HAP-1 (cell line): ENCODE measurements around the gene CHRNG.
A peak's percentile ranks its signal among the peaks of the same experiment; 100 is the strongest.

ENCODE experiments used
- DNase-seq, 2 experiments: peaks; one replicate each; pipeline ENCODE4 v3.0.0-alpha.2; 2016 to 2020; ENCODE audit warnings: low spot score in 2 of 2
- H3K27me3 ChIP-seq: fragments of 250-450 bp; sonication (Bioruptor Pico); 2 replicates; pipeline ENCODE4 v1.5.1; 2020; ENCODE audit warnings: low read depth, mild to moderate bottlenecking, moderate library complexity
- H3K36me3 ChIP-seq: fragments of 250-450 bp; sonication (Bioruptor Pico); replicated peaks from 2 replicates; pipeline ENCODE4 v1.5.1; 2020; ENCODE audit warnings: mild to moderate bottlenecking
- H3K4me1 ChIP-seq: fragments of 250-450 bp; sonication (Bioruptor Pico); 2 replicates; pipeline ENCODE4 v1.5.1; 2020; ENCODE audit warnings: mild to moderate bottlenecking
- H3K4me3 ChIP-seq: fragments of 250-450 bp; sonication (Bioruptor Pico); 2 replicates; pipeline ENCODE4 v1.5.1; 2020; ENCODE audit warnings: mild to moderate bottlenecking, moderate library complexity
- H3K9me3 ChIP-seq: fragments of 250-450 bp; sonication (Bioruptor Pico); 2 replicates; pipeline ENCODE4 v1.5.1; 2020; ENCODE audit warnings: mild to moderate bottlenecking, moderate library complexity
- in situ Hi-C: fragments of 300-500 bp; cut with MboI; formaldehyde crosslinking; loops from 3 replicates; pipeline ENCODE4 v1.14.3; 2020; ENCODE audit warnings: low sequenced_read_pairs, inconsistent platforms, mixed read lengths

Gene CHRNG

GRCh38 chr2:232516551-232516950 lies 22.9 kb upstream of the CHRNG start:
- in situ Hi-C loops, result loop anchor here (10.0 kb wide), 1 partner anchor 62 kb away; the partner anchor contains the start of gene ALPI

GRCh38 chr2:232518844-232519243 lies 20.6 kb upstream of the CHRNG start:
- Histone ChIP-seq H3K9me3 (no peaks in the 10 kb centered on the region), H3K4me3 (no peak overlapping the region), H3K36me3 (no peaks in the 10 kb centered on the region), H3K27me3 (peaks cover 10% of the 10 kb centered on the region), H3K4me1 (no peaks in the 10 kb centered on the region)
- in situ Hi-C loops, result loop anchor here (10.0 kb wide), 1 partner anchor 64 kb away; the partner anchor contains the start of gene ALPI
- DNase-seq, result no peak

More at GRCh38 chr2:232516551-232516950, 22.9 kb upstream of the CHRNG start:
- H3K4me1 ChIP-seq, result no peaks in the 10 kb centered on the region
- no peaks in the 10 kb centered on the region for H3K27me3 ChIP-seq
- no peak overlapping the region for H3K4me3 ChIP-seq
- no peak for DNase-seq
- H3K36me3 ChIP-seq, result no peaks in the 10 kb centered on the region
- H3K9me3 ChIP-seq, result no peaks in the 10 kb centered on the region

GRCh38 chr2:232519581-232520438 lies 19.7 kb upstream of the CHRNG start, which contains the start of gene PRSS56:
Gene PRSS56 (plus strand): TSS chr2:232520388. CDS start chr2:232520599, 211 bp downstream.
- Histone ChIP-seq H3K4me3 (no peak within 1 kb of the TSS), H3K36me3 (no peaks in the 10 kb centered on the region), H3K4me1 (no peaks in the 10 kb centered on the region), H3K27me3 (peaks cover 10% of the 10 kb centered on the region), H3K9me3 (no peaks in the 10 kb centered on the region)
- in situ Hi-C loops, result loop anchor here (10.0 kb wide), 1 partner anchor 65 kb away; the partner anchor contains the start of gene ALPI
- DNase-seq, result no peak

- in situ Hi-C loops, result no loop called here
- DNase-seq, result no peak
- no peaks in the 10 kb centered on the region for H3K4me1 ChIP-seq
- H3K27me3 ChIP-seq, result peaks cover 10% of the 10 kb centered on the region
- H3K4me3 ChIP-seq, result no peak overlapping the region
- no peaks in the 10 kb centered on the region for H3K36me3 ChIP-seq
- no peaks in the 10 kb centered on the region for H3K9me3 ChIP-seq
Observed at GRCh38 chr2:232520489-232520888, 19.0 kb upstream of the CHRNG start.

GRCh38 chr2:232521098-232521497 lies 18.4 kb upstream of the CHRNG start:
- in situ Hi-C loops, result no loop called here
- no peak overlapping the region for H3K4me3 ChIP-seq
- no peak for DNase-seq
- H3K36me3 ChIP-seq, result no peaks in the 10 kb centered on the region
- peaks cover 10% of the 10 kb centered on the region for H3K27me3 ChIP-seq
- no peaks in the 10 kb centered on the region for H3K9me3 ChIP-seq
- no peaks in the 10 kb centered on the region for H3K4me1 ChIP-seq

GRCh38 chr2:232521959-232522622 lies 17.4 kb upstream of the CHRNG start:
- Histone ChIP-seq H3K4me1 (no peaks in the 10 kb centered on the region), H3K4me3 (peak overlapping the region; percentile 19), H3K27me3 (peaks cover 10% of the 10 kb centered on the region), H3K36me3 (no peaks in the 10 kb centered on the region), H3K9me3 (no peaks in the 10 kb centered on the region)
- DNase-seq, result peak in 1 of 2 experiments; percentile 78
- in situ Hi-C loops, result no loop called here

- no peak overlapping the region for H3K4me3 ChIP-seq
- in situ Hi-C loops, result no loop called here
- DNase-seq, result no peak
- H3K9me3 ChIP-seq, result no peaks in the 10 kb centered on the region
- H3K27me3 ChIP-seq, result peaks cover 10% of the 10 kb centered on the region
- no peaks in the 10 kb centered on the region for H3K36me3 ChIP-seq
- no peaks in the 10 kb centered on the region for H3K4me1 ChIP-seq
Observed at GRCh38 chr2:232522623-232523401, 16.7 kb upstream of the CHRNG start.

GRCh38 chr2:232523402-232523681 lies 16.1 kb upstream of the CHRNG start:
- Histone ChIP-seq H3K9me3 (no peaks in the 10 kb centered on the region), H3K4me1 (no peaks in the 10 kb centered on the region), H3K4me3 (no peak overlapping the region), H3K36me3 (no peaks in the 10 kb centered on the region), H3K27me3 (peaks cover 10% of the 10 kb centered on the region)
- DNase-seq, result no peak
- in situ Hi-C loops, result no loop called here

- in situ Hi-C loops, result no loop called here
- Histone ChIP-seq H3K27me3 (peaks cover 10% of the 10 kb centered on the region), H3K4me1 (no peaks in the 10 kb centered on the region), H3K36me3 (no peaks in the 10 kb centered on the region), H3K4me3 (peak overlapping the region; percentile 33), H3K9me3 (no peaks in the 10 kb centered on the region)
- peak; percentile 55 to 83 for DNase-seq
Observed at GRCh38 chr2:232523682-232524597, 15.6 kb upstream of the CHRNG start.

- Histone ChIP-seq H3K36me3 (no peaks in the 10 kb centered on the region), H3K4me3 (no peak overlapping the region), H3K9me3 (no peaks in the 10 kb centered on the region), H3K4me1 (no peaks in the 10 kb centered on the region), H3K27me3 (peaks cover 10% of the 10 kb centered on the region)
- no peak for DNase-seq
- in situ Hi-C loops, result loop anchor here (5.0 kb wide), 1 partner anchor 622 kb away; no protein-coding TSS in a partner anchor
Observed at GRCh38 chr2:232524771-232525170, 14.7 kb upstream of the CHRNG start.

GRCh38 chr2:232525199-232525598 lies 14.3 kb upstream of the CHRNG start:
- DNase-seq, result no peak
- Histone ChIP-seq H3K4me3 (no peak overlapping the region), H3K9me3 (no peaks in the 10 kb centered on the region), H3K27me3 (peaks cover 10% of the 10 kb centered on the region), H3K4me1 (no peaks in the 10 kb centered on the region), H3K36me3 (no peaks in the 10 kb centered on the region)
- in situ Hi-C loops, result loop anchor here (5.0 kb wide), 1 partner anchor 623 kb away; no protein-coding TSS in a partner anchor

GRCh38 chr2:232525791-232526371 lies 13.6 kb upstream of the CHRNG start, which contains the start of gene CHRND:
Gene CHRND (plus strand): TSS chr2:232526160. CDS start chr2:232526216, 56 bp downstream.
- Histone ChIP-seq H3K27me3 (peaks cover 10% of the 10 kb centered on the region), H3K36me3 (no peaks in the 10 kb centered on the region), H3K4me1 (no peaks in the 10 kb centered on the region), H3K9me3 (no peaks in the 10 kb centered on the region), H3K4me3 (no peak within 1 kb of the TSS)
- in situ Hi-C loops, result loop anchor here (5.0 kb wide), 1 partner anchor 624 kb away; no protein-coding TSS in a partner anchor
- no peak for DNase-seq
